H1 (cell line): ENCODE data around the gene PIK3R5. TPM values are rescaled to one million over a fixed set of nuclear protein-coding genes. Genes with fewer than 3 reads are reported as not detected.

Experiments used
- BACH1 ChIP-seq: IDR thresholded peaks from 2 replicates; pipeline ENCODE4 v1.6.1; 2012; ENCODE audit warnings: low read length, improper control_type of control experiment
- SIN3A ChIP-seq, 2 experiments: IDR thresholded peaks in 1 of 2; conservative IDR thresholded peaks in 1 of 2; 2 replicates each; pipeline ENCODE4 v1.6.1; 2011 to 2012; ENCODE audit warnings: low read length in 2 of 2, improper control_type of control experiment in 1 of 2, low read depth in 1 of 2, mild to moderate bottlenecking in 1 of 2
- polyA plus RNA-seq, 7 experiments: library from polyadenylated mRNA; depleted of rRNA in 3 of 7; stranded (reverse) in 5 of 7; unstranded in 2 of 7; fragments of >200 nt in 5 of 7; fragments of 200-250 nt in 2 of 7; gene quantifications; 1 replicate in 5 of 7; 2 replicates in 1 of 7; 4 replicates in 1 of 7; pipeline versions ENCODE4 v1.2.1 to v1.2.3, GENCODE V29; 2011 to 2013; ENCODE audit warnings: missing spikeins in 2 of 7, mixed read lengths in 2 of 7
- total RNA-seq: library from RNA; stranded (reverse); fragmentation: NEBNext Ultra II Directional; extraction: Animal tissue kit (Norgen Biotek cat#: 25700); gene quantifications from 2 replicates; pipeline ENCODE4 v1.2.1, GENCODE V29; 2021
- TF ChIP-seq, protein P1 (sequence below): fragments of 300-600 bp; sonication (generic); IDR thresholded peaks from 2 replicates; pipeline ENCODE4 v1.7.1; 2012; ENCODE audit warnings: low read length, moderate library complexity, mild to moderate bottlenecking, inconsistent platforms; ENCODE audit not compliant: insufficient replicate concordance

PIK3R5 gene
- total and polyA plus RNA-seq, 2 of the 8 experiments (the other 6 are each of a cell fraction or from before 2014, with no cell fraction given), result 2.7 to 4.3 TPM

DNA sequence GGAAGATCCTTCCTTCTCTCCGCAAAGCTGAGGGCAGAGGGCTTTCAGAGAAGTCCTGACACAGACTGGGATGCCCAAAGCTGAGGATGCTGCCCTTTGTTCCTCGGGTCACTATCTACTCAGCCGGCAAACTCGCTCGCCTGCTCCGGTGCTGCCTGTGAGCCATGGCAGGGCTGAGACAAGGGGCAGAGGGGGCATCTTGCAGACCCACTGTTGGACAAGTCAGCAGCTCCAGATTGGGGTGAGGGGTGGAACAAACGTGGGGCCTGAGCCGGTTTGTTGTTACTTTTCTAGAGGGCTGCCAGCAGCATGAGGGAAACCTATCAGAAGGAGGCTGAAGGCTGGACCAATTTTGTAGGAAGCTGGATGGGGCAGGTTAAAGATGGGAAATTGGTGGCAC is 51.0 kb downstream of the PIK3R5 start (continued):
- TF ChIP-seq, protein P1, sequence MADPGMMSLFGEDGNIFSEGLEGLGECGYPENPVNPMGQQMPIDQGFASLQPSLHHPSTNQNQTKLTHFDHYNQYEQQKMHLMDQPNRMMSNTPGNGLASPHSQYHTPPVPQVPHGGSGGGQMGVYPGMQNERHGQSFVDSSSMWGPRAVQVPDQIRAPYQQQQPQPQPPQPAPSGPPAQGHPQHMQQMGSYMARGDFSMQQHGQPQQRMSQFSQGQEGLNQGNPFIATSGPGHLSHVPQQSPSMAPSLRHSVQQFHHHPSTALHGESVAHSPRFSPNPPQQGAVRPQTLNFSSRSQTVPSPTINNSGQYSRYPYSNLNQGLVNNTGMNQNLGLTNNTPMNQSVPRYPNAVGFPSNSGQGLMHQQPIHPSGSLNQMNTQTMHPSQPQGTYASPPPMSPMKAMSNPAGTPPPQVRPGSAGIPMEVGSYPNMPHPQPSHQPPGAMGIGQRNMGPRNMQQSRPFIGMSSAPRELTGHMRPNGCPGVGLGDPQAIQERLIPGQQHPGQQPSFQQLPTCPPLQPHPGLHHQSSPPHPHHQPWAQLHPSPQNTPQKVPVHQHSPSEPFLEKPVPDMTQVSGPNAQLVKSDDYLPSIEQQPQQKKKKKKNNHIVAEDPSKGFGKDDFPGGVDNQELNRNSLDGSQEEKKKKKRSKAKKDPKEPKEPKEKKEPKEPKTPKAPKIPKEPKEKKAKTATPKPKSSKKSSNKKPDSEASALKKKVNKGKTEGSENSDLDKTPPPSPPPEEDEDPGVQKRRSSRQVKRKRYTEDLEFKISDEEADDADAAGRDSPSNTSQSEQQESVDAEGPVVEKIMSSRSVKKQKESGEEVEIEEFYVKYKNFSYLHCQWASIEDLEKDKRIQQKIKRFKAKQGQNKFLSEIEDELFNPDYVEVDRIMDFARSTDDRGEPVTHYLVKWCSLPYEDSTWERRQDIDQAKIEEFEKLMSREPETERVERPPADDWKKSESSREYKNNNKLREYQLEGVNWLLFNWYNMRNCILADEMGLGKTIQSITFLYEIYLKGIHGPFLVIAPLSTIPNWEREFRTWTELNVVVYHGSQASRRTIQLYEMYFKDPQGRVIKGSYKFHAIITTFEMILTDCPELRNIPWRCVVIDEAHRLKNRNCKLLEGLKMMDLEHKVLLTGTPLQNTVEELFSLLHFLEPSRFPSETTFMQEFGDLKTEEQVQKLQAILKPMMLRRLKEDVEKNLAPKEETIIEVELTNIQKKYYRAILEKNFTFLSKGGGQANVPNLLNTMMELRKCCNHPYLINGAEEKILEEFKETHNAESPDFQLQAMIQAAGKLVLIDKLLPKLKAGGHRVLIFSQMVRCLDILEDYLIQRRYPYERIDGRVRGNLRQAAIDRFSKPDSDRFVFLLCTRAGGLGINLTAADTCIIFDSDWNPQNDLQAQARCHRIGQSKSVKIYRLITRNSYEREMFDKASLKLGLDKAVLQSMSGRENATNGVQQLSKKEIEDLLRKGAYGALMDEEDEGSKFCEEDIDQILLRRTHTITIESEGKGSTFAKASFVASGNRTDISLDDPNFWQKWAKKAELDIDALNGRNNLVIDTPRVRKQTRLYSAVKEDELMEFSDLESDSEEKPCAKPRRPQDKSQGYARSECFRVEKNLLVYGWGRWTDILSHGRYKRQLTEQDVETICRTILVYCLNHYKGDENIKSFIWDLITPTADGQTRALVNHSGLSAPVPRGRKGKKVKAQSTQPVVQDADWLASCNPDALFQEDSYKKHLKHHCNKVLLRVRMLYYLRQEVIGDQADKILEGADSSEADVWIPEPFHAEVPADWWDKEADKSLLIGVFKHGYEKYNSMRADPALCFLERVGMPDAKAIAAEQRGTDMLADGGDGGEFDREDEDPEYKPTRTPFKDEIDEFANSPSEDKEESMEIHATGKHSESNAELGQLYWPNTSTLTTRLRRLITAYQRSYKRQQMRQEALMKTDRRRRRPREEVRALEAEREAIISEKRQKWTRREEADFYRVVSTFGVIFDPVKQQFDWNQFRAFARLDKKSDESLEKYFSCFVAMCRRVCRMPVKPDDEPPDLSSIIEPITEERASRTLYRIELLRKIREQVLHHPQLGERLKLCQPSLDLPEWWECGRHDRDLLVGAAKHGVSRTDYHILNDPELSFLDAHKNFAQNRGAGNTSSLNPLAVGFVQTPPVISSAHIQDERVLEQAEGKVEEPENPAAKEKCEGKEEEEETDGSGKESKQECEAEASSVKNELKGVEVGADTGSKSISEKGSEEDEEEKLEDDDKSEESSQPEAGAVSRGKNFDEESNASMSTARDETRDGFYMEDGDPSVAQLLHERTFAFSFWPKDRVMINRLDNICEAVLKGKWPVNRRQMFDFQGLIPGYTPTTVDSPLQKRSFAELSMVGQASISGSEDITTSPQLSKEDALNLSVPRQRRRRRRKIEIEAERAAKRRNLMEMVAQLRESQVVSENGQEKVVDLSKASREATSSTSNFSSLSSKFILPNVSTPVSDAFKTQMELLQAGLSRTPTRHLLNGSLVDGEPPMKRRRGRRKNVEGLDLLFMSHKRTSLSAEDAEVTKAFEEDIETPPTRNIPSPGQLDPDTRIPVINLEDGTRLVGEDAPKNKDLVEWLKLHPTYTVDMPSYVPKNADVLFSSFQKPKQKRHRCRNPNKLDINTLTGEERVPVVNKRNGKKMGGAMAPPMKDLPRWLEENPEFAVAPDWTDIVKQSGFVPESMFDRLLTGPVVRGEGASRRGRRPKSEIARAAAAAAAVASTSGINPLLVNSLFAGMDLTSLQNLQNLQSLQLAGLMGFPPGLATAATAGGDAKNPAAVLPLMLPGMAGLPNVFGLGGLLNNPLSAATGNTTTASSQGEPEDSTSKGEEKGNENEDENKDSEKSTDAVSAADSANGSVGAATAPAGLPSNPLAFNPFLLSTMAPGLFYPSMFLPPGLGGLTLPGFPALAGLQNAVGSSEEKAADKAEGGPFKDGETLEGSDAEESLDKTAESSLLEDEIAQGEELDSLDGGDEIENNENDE, result no peak
- TF ChIP-seq SIN3A (conservative IDR thresholded peaks at IDR 0.05 in 1 of 2, IDR thresholded peaks at IDR 0.05 in 1 of 2; ENCODE audit: low read depth in 1 of 2, low read length in 2 of 2), result no peak
- TF ChIP-seq BACH1, result no peak
